SIG-M5 treated with dmso at 0.1 percent for 504 hours (cell line): Measurements from ENCODE around the gene MLYCD.
"Not testable (repeated sequence)": the region's sequence is repeated elsewhere in the genome, so short reads cannot be mapped to it uniquely, and the experiment has no call there.

Source experiments
- DNase-seq: peaks from one replicate; lab custom pipeline; 2025; ENCODE audit not compliant: unreplicated experiment; lab: John Stamatoyannopoulos, UW

Gene MLYCD

GRCh38 chr16:83939266-83939855, 40.4 kb downstream of the MLYCD start:
- DNase-seq: peak; percentile 34

- DNase-seq: no peak
Observed at GRCh38 chr16:83940119-83940518, 41.2 kb downstream of the MLYCD start.

GRCh38 chr16:83940630-83941378, 41.9 kb downstream of the MLYCD start:
- DNase-seq: no peak

GRCh38 chr16:83941546-83941945, 42.6 kb downstream of the MLYCD start:
- DNase-seq: not testable (repeated sequence)

- DNase-seq: no peak
Observed at GRCh38 chr16:83942074-83942473, 43.2 kb downstream of the MLYCD start.

GRCh38 chr16:83942815-83943515, 44.0 kb downstream of the MLYCD start:
- no peak for DNase-seq

GRCh38 chr16:83943516-83944050, 44.7 kb downstream of the MLYCD start:
- DNase-seq: no peak

GRCh38 chr16:83945587-83945986, 46.7 kb downstream of the MLYCD start:
- no peak for DNase-seq

- no peak for DNase-seq
Observed at GRCh38 chr16:83946154-83946780, 47.4 kb downstream of the MLYCD start.

- no peak for DNase-seq
Observed at GRCh38 chr16:83946781-83947566, 48.1 kb downstream of the MLYCD start.

GRCh38 chr16:83947642-83948234, 48.8 kb downstream of the MLYCD start:
- no peak for DNase-seq

- DNase-seq: no peak
Observed at GRCh38 chr16:83948914-83949723, 50.2 kb downstream of the MLYCD start.

GRCh38 chr16:83949724-83950001, 50.7 kb downstream of the MLYCD start:
- DNase-seq: no peak

GRCh38 chr16:83950862-83951399, 52.0 kb downstream of the MLYCD start:
- DNase-seq: not testable (repeated sequence)

GRCh38 chr16:83951544-83951943, 52.6 kb downstream of the MLYCD start:
- no peak for DNase-seq

- no peak for DNase-seq
Observed at GRCh38 chr16:83952587-83952939, 53.6 kb downstream of the MLYCD start.

- peak; percentile 87 for DNase-seq
Observed at GRCh38 chr16:83952940-83953795, 54.3 kb downstream of the MLYCD start, which contains the start of gene OSGIN1. Gene OSGIN1 (plus strand): TSS chr16:83953240. CDS start chr16:83957672, 4,432 bp downstream.

- DNase-seq: peak; percentile 70
Observed at GRCh38 chr16:83953796-83954576, 55.1 kb downstream of the MLYCD start.
